H9 (cell line): ENCODE data around the gene OR12D2. TPM values are rescaled to one million over a fixed set of nuclear protein-coding genes. Genes with fewer than 3 reads are reported as not detected.

Experiments used
- DNase-seq: peaks from one replicate; pipeline ENCODE4 v3.0.0-alpha.2; 2017
- H2AFZ ChIP-seq: one replicate; pipeline ENCODE4 v1.6.1; 2013; ENCODE audit warnings: mild to moderate bottlenecking, low read length, control low read depth, moderate library complexity
- H2AK5ac ChIP-seq: 2 replicates; pipeline ENCODE4 v1.6.1; 2013; ENCODE audit warnings: low read length, control low read depth, mixed read lengths; ENCODE audit not compliant: insufficient read length
- H2BK120ac ChIP-seq: one replicate; pipeline ENCODE4 v1.6.1; 2013; ENCODE audit warnings: low read depth, mild to moderate bottlenecking, low read length, control low read depth, inconsistent platforms; ENCODE audit not compliant: poor library complexity, severe bottlenecking
- H2BK12ac ChIP-seq: 2 replicates; pipeline ENCODE4 v1.6.1; 2013; ENCODE audit warnings: low read length, control low read depth, mixed read lengths, low read depth; ENCODE audit not compliant: insufficient read length
- H2BK15ac ChIP-seq: 2 replicates; pipeline ENCODE4 v1.6.1; 2013; ENCODE audit warnings: low read depth, low read length, control low read depth
- H2BK20ac ChIP-seq: one replicate; pipeline ENCODE4 v1.6.1; 2013; ENCODE audit warnings: low read depth, mild to moderate bottlenecking, low read length, control low read depth, inconsistent platforms; ENCODE audit not compliant: poor library complexity, severe bottlenecking
- H2BK5ac ChIP-seq: 2 replicates; pipeline ENCODE4 v1.6.1; 2013; ENCODE audit warnings: low read length, control low read depth, mixed read lengths; ENCODE audit not compliant: insufficient read length
- H3K14ac ChIP-seq: 2 replicates; pipeline ENCODE4 v1.6.1; 2013; ENCODE audit warnings: low read length, control low read depth; ENCODE audit not compliant: insufficient read depth
- H3K18ac ChIP-seq: 2 replicates; pipeline ENCODE4 v1.6.1; 2013; ENCODE audit warnings: low read depth, mild to moderate bottlenecking, mixed read lengths, low read length, control low read depth; ENCODE audit not compliant: insufficient read length
- H3K23ac ChIP-seq: 2 replicates; pipeline ENCODE4 v1.6.1; 2013; ENCODE audit warnings: low read length, control low read depth, mixed read lengths, low read depth; ENCODE audit not compliant: insufficient read length
- H3K23me2 ChIP-seq: 2 replicates; pipeline ENCODE4 v1.6.1; 2013; ENCODE audit warnings: low read depth, mild to moderate bottlenecking, mixed read lengths, low read length, control low read depth; ENCODE audit not compliant: insufficient read length, poor library complexity, severe bottlenecking
- H3K27ac ChIP-seq: 2 replicates; pipeline ENCODE4 v1.5.1; 2013; ENCODE audit warnings: low read length, control low read depth, mixed read lengths, low read depth; ENCODE audit not compliant: insufficient read length
- H3K27me3 ChIP-seq: 2 replicates; pipeline ENCODE4 v1.6.1; 2013; ENCODE audit warnings: low read length, control low read depth, inconsistent platforms; ENCODE audit not compliant: insufficient read depth
- H3K4ac ChIP-seq: 2 replicates; pipeline ENCODE4 v1.6.1; 2013; ENCODE audit warnings: low read depth, mild to moderate bottlenecking, control low read depth, inconsistent platforms, low read length, moderate library complexity
- H3K4me1 ChIP-seq: 2 replicates; pipeline ENCODE4 v1.6.1; 2013; ENCODE audit warnings: low read length, control low read depth, inconsistent platforms; ENCODE audit not compliant: insufficient read depth
- H3K4me2 ChIP-seq: 2 replicates; pipeline ENCODE4 v1.6.1; 2013; ENCODE audit warnings: low read length, control low read depth, mixed read lengths; ENCODE audit not compliant: insufficient read length, insufficient read depth
- H3K56ac ChIP-seq: 2 replicates; pipeline ENCODE4 v1.6.1; 2013; ENCODE audit warnings: low read depth, mild to moderate bottlenecking, mixed read lengths, low read length, control low read depth; ENCODE audit not compliant: insufficient read length
- H3K79me1 ChIP-seq: 2 replicates; pipeline ENCODE4 v1.6.1; 2013; ENCODE audit warnings: low read depth, mild to moderate bottlenecking, moderate library complexity, low read length, control low read depth, inconsistent platforms; ENCODE audit not compliant: insufficient read depth, poor library complexity, severe bottlenecking
- H3K79me2 ChIP-seq: 2 replicates; pipeline ENCODE4 v1.6.1; 2013; ENCODE audit warnings: low read length, control low read depth, inconsistent platforms; ENCODE audit not compliant: insufficient read depth
- H3K9ac ChIP-seq: 2 replicates; pipeline ENCODE4 v1.6.1; 2013; ENCODE audit warnings: low read length, control low read depth, mixed read lengths; ENCODE audit not compliant: insufficient read length; ENCODE audit errors: extremely low read depth
- H3K9me3 ChIP-seq: one replicate; pipeline ENCODE4 v1.6.1; 2013; ENCODE audit warnings: low read depth, low read length, inconsistent platforms; ENCODE audit not compliant: control insufficient read depth
- H3T11ph ChIP-seq: one replicate; pipeline ENCODE4 v1.6.1; 2013; ENCODE audit warnings: mild to moderate bottlenecking, low read length, control low read depth, inconsistent platforms
- H4K20me1 ChIP-seq: one replicate; pipeline ENCODE4 v1.6.1; 2013; ENCODE audit not compliant: control insufficient read depth, insufficient read length, insufficient read depth
- H4K5ac ChIP-seq: 2 replicates; pipeline ENCODE4 v1.6.1; 2013; ENCODE audit warnings: low read depth, mild to moderate bottlenecking, mixed read lengths, low read length, control low read depth; ENCODE audit not compliant: insufficient read length
- H4K8ac ChIP-seq: replicated peaks from 2 replicates; pipeline ENCODE4 v1.6.1; 2013; ENCODE audit warnings: low read length, control low read depth, mixed read lengths, low read depth; ENCODE audit not compliant: insufficient read length
- H4K91ac ChIP-seq: 2 replicates; pipeline ENCODE4 v1.6.1; 2013; ENCODE audit warnings: low read depth, mild to moderate bottlenecking, moderate library complexity, mixed read lengths, low read length, control low read depth; ENCODE audit not compliant: insufficient read length
- H3K27ac Mint-ChIP-seq, 3 experiments: 2 replicates in 2 of 3; 3 replicates in 1 of 3; pipeline ENCODE4 v1.8.0; 2020 to 2021; ENCODE audit warnings: mixed read lengths in 3 of 3, mild to moderate bottlenecking in 1 of 3, moderate library complexity in 1 of 3
- H3K27me3 Mint-ChIP-seq: 2 replicates; pipeline ENCODE4 v1.8.0; 2021; ENCODE audit warnings: low read depth, mild to moderate bottlenecking, moderate library complexity, mixed read lengths
- H3K36me3 Mint-ChIP-seq, 3 experiments: 2 replicates in 2 of 3; 3 replicates in 1 of 3; pipeline ENCODE4 v1.8.0; 2020 to 2021; ENCODE audit warnings: low read depth in 3 of 3, mixed read lengths in 3 of 3; ENCODE audit not compliant: insufficient read depth in 1 of 3
- H3K4me1 Mint-ChIP-seq, 2 experiments: 2 replicates each; pipeline ENCODE4 v1.8.0; 2020; ENCODE audit warnings: mixed read lengths in 2 of 2
- H3K4me3 Mint-ChIP-seq, 2 experiments: 2 replicates in 1 of 2; 3 replicates in 1 of 2; pipeline ENCODE4 v1.8.0; 2020 to 2021; ENCODE audit warnings: mild to moderate bottlenecking in 2 of 2, mixed read lengths in 2 of 2, moderate library complexity in 1 of 2
- H3K9me3 Mint-ChIP-seq, 2 experiments: 2 replicates in 1 of 2; 3 replicates in 1 of 2; pipeline ENCODE4 v1.8.0; 2020; ENCODE audit warnings: mild to moderate bottlenecking in 2 of 2, mixed read lengths in 2 of 2, moderate library complexity in 1 of 2
- CTCF ChIP-seq: fragments of 200-600 bp; sonication (generic); conservative IDR thresholded peaks from 3 replicates; pipeline ENCODE4 v1.8.0; 2021; ENCODE audit warnings: antibody characterized with exemption, mild to moderate bottlenecking
- total RNA-seq: library from RNA; stranded (reverse); gene quantifications from 2 replicates; pipeline ENCODE4 v1.2.1, GENCODE V29; 2021

Gene OR12D2
- total RNA-seq, 1 experiment from 2014 or later = not detected

- H2AK5ac ChIP-seq = no peak overlapping the region
- H3K4me2 ChIP-seq = no peak overlapping the region
- Mint-ChIP-seq H3K9me3 (no peaks in the 10 kb centered on the region; a peak in 1 of 5 replicates), H3K27me3 (no peaks in the 10 kb centered on the region), H3K4me1 (peaks cover 4 to 8% of the 10 kb centered on the region in 2 experiments), H3K27ac (no peak overlapping the region), H3K36me3 (0 out of 7 replicates have a peak, but pooled peaks cover 0 to 3% (median 0%) of the 10 kb centered on the region in 3 experiments), H3K4me3 (no peak overlapping the region)
- no peak overlapping the region for H3K14ac ChIP-seq
- H3K23me2 ChIP-seq = no peaks in the 10 kb centered on the region
- H3K27me3 ChIP-seq = no peaks in the 10 kb centered on the region
- H4K91ac ChIP-seq = no peak overlapping the region
- H4K20me1 ChIP-seq = no peaks in the 10 kb centered on the region
- H2BK12ac ChIP-seq = no peak overlapping the region
- H3K4ac ChIP-seq = no peak overlapping the region
- DNase-seq = no peak
- H3K27ac ChIP-seq = no peak overlapping the region
- H3K79me1 ChIP-seq = no peaks in the 10 kb centered on the region
- no peak overlapping the region for H3K56ac ChIP-seq
- H3K23ac ChIP-seq = no peak overlapping the region
- no peaks in the 10 kb centered on the region for H3K4me1 ChIP-seq
- H2BK20ac ChIP-seq = no peak overlapping the region
- no peak overlapping the region for H3K9ac ChIP-seq
- H2BK15ac ChIP-seq = no peak overlapping the region
- no peak overlapping the region for H4K8ac ChIP-seq
- no peak overlapping the region for H2BK120ac ChIP-seq
- no peak overlapping the region for H2AFZ ChIP-seq
- TF ChIP-seq CTCF = no peak
- no peak overlapping the region for H3K18ac ChIP-seq
- H3K79me2 ChIP-seq = no peaks in the 10 kb centered on the region
- no peak overlapping the region for H2BK5ac ChIP-seq
- no peaks in the 10 kb centered on the region for H3K9me3 ChIP-seq
- H3T11ph ChIP-seq = no peak overlapping the region
- H4K5ac ChIP-seq = no peak overlapping the region
These were observed 40.5 kb upstream of the OR12D2 start for GRCh38 chr6:29354980-29355379.
